SHP77 (cell line): ENCODE measurements around the gene SLC25A48.
"Not testable (repeated sequence)": the region's sequence is repeated elsewhere in the genome, so short reads cannot be mapped to it uniquely, and the experiment has no call there.

Source experiments
- DNase-seq, 2 experiments: peaks; one replicate each; lab custom pipeline; 2025; lab: John Stamatoyannopoulos, UW

The SLC25A48 gene

DNA sequence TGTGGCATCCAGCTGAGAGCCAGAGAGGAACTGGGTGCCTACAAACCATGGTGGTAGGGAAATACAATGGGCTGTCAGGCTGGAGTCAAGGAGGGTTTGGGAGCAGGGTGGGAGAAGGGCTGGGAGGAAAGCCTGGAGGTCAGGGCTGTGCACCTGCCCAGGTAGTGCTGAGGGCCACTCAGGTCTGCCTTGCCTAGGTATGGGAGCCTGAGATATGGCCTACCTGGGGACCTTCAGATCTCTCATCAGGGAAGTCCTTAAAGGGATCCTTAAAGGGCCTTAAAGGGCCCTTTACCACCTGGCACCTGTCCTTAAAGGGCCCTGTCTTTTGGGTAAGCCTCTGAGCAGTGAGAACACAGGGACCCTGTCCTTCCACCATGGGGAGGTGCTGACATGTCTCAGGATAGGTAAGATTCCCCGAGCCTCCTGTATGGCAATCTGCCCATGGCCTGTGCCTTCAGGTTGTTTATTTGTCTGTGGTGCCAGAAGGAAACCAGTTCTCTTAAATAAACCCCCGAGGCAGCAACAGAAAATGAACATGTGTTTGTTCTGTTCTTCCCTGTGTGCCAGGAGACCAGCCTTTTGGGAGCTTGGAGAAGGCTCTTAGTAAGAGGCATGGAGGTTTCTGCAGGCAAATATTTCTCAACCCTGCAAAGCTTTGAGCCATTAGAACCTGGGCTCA, 23.3 kb downstream of the SLC25A48 start:
- DNase-seq, result no peak

DNA sequence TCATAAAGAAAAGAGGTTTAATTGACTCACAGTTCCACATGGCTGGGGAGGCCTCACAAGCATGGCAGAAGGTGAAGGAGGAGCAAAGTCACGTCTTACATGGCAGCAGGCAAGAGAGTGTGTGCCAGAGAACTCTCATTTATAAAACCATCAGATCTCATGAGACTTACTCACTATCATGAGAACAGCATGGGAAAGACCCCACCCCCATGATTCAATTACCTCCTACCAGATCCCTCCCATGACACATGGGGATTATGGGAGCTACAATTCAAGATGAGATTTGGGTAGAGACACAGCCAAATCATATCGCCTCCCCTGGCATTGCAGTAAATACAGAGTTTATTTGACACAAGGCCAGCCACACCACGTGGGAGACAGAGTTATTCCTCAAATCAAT, 24.7 kb downstream of the SLC25A48 start:
- not testable (repeated sequence) for DNase-seq

GRCh38 chr5:135859641-135860040, 25.2 kb downstream of the SLC25A48 start:
- no peak for DNase-seq

GRCh38 chr5:135861641-135862040, 27.2 kb downstream of the SLC25A48 start:
- no peak for DNase-seq

DNA sequence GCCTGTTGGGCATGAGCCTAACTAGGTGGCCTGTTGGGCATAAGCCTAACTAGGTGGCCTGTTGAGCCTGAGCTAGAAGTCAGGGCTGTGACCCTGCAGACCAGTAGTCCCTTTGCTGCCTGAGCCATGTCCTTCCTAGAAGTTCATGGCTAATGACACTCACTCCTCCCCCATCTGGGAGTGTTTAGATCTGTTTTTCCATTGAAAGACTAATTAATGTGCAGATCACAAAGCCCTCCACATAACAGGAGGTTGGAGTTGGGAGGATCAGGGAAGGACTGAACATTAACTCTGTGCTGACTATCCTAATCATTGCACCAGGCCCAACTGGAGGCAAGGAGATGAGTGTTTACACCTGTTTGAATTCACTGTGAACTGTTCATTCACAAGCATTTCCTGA, 27.6 kb downstream of the SLC25A48 start:
- DNase-seq, result no peak

DNA sequence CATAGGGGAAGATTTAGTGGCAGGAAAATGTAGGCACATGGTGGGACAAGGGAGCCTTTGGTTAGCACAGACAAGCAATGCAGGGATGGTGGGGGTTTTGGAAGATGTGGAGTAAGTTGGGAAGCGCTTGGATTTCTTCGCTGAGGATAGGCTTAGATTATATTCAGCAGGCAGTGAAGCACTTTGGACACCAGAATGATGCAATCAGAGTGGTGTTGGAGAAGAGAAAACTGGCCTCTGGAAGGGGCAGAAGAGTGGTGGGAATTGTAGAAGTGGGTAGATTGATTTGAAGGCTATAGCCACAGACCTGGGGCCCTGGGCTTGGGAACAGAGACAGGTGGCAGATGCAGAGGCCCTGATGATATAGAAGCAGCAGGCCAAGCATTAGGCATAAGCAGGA, 28.3 kb downstream of the SLC25A48 start:
- no peak for DNase-seq

GRCh38 chr5:135864503-135865435, 30.3 kb downstream of the SLC25A48 start:
- DNase-seq, result no peak

DNA sequence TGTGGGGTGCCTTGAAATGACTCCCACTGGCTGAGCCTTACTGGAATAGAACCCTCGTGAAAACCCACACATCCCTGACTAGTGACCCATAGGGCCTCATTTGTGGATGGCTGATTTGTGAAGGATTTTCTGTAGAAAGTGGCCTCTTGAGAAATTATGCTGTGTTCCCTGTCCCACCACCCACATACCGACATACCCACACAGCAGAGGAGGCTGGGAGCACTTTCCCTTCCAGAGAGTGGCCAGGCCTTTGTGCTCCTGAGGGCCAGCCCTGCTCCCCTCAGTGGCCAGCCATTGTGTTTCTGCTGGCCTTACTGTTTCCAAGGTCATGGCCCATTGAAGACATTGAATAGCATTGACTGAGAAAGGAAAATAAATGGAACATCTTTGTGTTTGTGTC, 31.6 kb downstream of the SLC25A48 start:
- no peak for DNase-seq

DNA sequence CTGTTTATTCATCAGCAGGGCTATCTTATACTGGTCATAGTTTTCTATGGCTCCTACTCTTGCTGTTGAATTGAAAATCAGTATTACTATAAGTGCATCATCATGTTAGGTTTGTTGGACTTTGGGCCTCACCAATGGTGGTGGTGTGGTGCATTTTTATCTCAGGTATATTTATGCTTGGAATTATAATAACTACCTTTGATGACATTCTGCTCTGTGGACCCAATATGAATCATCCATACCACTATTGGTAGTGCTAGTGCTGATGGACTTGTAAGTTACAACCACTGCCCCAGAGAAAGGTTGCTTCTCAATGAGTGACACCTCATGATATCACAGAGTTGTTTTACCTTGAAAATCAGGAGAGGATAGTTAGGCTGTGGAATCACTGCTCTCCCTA, 33.1 kb downstream of the SLC25A48 start:
- no peak for DNase-seq

DNA sequence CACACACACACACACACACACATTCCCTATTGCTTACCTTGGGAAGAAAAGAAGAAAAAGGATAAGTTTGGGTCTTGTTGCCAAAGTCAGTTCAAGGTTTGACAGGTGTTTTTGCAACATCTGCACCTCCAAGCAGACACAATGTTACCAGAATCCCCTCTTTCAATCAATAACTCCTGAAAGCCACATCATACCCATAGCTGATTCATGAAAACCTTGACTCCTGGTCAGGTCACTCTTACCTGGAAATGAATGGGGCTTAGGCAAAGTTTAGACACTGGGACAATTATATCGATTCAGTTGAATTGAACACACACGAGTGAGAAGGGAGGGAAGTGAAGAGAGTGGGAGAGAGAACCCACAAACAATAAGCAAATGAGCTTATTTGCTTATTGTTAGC, 34.2 kb downstream of the SLC25A48 start:
- DNase-seq, result no peak

GRCh38 chr5:135869276-135869675, 34.8 kb downstream of the SLC25A48 start:
- no peak for DNase-seq

GRCh38 chr5:135869935-135870334, 35.5 kb downstream of the SLC25A48 start:
- no peak for DNase-seq

DNA sequence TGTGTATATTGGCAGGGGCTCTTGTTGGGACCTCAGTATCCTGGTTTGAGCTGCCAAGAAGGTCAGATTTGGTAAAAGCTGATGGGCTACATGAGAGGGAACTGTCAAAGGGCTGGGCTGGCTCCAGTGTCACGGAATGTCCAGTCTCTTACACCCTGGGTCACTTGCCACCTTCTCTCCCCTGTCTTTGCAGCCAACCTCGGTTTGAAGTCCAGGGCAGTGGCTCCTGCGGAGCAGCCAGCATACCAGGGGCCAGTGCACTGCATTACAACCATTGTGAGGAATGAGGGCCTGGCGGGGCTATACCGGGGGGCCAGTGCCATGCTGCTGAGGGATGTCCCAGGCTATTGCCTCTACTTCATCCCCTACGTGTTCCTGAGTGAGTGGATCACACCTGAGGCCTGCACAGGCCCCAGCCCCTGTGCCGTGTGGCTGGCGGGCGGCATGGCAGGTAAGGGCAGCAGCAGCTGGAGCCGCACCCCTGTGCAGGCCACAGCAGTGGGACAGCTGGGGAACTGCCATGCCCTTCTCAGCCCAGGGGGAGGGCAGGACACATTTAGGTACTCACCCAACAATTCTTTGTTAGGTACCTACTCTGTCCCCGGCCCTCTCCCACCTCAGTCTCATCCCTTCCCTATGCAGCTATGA, 36.9 kb downstream of the SLC25A48 start:
- no peak for DNase-seq

DNA sequence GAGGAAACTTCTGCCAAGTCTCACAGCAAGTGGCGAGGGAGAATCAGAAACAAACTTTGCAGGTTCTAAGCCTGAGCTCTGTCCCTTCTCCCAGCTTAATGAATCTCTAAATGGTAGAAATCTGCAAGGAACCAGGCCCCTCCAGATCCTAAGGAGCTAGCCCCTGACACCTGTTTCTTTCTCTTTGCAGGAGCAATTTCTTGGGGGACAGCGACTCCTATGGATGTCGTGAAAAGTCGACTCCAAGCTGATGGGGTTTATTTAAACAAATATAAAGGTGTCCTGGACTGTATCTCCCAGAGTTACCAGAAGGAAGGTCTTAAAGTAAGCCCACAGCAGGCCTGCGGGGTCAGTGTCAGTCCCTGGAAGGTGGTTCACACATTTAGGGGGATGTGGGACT, 39.4 kb downstream of the SLC25A48 start:
- no peak for DNase-seq

- DNase-seq, result no peak
Measured at GRCh38 chr5:135874461-135874860, 40.0 kb downstream of the SLC25A48 start.

GRCh38 chr5:135875567-135875966, 41.1 kb downstream of the SLC25A48 start:
- DNase-seq, result no peak

DNA sequence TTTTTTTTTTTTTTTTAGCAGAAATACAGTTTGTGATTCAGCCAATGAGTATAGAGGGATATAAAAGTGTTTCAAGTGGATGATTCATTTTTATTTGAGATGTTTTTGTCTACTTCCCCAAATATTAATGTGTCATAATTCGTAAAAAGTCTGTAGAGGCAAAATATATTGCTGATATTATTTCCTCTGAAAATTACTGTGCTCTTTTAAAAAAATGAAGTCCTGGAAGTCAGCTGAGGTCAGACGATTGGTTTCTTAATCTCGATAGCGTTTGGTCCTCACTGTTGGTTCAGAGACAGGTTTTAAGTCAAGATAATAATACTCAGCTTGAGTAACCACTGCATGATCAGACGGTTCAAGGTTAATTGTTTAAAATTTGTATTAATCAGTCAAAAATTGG, 41.7 kb downstream of the SLC25A48 start:
- DNase-seq, result no peak

DNA sequence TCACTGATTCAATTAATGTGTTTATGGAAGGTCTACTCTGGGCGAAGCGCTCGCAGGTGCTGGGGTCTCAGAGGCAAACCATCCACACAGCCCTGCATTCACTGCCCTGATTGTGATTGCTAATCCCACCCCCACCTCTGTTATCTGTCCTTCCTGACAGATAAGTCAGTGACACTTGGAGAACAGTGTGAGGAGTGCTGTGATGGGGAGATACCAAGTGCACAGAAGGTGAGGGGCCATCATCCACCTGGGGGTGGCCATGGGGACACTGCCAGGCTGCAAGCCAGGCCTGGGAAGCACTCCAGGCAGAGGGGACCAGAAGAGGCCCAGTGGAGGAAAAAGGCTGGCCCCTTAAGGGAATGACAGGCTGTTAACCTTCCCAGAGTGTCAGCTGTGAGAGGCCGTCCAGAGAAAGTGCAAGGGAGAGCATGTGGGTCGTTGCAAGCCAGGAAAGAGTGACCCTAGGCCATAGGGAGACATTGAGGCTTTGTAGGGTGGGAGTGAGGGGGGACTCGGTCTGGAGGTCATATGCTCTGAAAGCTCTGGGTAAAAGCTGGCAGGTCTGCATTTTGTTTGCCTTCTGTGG, 43.2 kb downstream of the SLC25A48 start:
- DNase-seq, result no peak

DNA sequence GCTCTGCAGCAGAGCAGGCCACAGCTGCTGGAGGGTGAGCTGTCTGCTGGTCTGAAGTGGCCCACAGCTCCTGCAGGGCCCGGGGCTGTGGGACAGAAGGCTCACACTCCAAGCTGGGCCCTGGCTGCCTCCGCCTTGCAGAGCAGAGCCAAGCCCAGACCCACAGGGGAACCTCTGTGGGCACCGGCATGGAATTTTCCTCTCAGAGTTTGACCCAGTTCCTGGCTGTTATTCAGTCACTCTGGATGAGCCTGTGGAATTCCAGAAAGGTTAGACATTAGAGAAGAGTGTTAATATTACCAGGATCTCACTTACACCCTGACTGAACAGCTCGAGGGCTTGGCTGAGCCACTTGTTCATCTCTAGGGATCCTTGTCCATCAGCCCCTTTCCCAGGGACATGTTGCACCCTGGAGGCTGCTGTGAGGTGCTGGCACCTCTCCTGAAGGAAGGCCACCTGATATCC, 43.7 kb downstream of the SLC25A48 start:
- DNase-seq, result no peak

GRCh38 chr5:135879591-135879990, 45.1 kb downstream of the SLC25A48 start:
- DNase-seq, result no peak

DNA sequence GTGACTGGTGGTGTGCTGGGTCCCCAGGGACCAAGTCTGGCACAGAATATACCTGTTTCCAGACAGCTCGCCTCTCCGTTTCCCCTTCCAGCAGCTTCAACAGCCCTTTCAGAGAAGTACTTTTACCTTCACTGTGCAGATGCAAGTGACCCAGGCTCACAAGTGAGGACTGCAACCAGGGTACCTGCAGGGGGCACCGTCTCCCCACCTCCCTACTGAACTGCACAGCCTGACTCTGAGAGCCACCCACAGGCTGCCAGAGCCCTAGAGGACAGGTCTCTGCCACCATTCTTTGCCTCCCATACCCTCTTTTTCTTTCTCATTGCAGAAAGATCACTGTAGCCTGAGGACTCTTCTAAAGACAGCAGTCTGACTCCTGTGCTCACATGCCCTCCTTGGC, 45.8 kb downstream of the SLC25A48 start:
- no peak for DNase-seq

- no peak for DNase-seq
Measured at GRCh38 chr5:135880801-135881200, 46.3 kb downstream of the SLC25A48 start.
